ENCODE data around the gene MMP10.

DNA sequence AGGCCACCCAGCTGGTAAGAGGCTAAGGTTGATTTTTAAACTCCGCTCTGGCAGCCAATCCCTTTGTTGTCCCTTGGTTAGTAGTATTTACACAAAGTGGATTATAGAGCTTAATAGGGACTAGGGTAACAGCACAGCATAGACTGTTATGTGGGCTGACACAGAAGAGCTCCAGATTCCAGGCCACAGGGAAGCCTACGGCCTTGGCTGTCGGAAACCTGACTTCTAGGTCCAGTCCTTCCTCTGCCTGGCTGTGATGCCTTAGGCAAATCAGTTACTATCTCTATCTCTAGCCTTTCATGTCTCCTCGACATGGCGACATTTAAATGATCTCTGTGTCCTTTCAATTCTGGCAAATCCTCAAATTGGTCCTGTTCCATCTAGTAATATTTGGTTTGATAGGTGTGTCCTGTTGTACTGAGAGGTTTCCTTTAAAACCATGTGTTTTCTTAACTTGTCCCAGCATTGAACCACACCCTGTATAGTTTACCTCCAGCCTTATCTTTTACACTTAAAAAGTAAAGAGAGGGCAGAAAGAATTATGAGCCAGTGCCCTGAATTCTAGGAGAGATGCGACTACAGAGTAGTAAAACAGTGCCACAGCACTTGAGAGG lies 13.4 kb upstream of the MMP10 start:
- TF ChIP-seq, protein P1, sequence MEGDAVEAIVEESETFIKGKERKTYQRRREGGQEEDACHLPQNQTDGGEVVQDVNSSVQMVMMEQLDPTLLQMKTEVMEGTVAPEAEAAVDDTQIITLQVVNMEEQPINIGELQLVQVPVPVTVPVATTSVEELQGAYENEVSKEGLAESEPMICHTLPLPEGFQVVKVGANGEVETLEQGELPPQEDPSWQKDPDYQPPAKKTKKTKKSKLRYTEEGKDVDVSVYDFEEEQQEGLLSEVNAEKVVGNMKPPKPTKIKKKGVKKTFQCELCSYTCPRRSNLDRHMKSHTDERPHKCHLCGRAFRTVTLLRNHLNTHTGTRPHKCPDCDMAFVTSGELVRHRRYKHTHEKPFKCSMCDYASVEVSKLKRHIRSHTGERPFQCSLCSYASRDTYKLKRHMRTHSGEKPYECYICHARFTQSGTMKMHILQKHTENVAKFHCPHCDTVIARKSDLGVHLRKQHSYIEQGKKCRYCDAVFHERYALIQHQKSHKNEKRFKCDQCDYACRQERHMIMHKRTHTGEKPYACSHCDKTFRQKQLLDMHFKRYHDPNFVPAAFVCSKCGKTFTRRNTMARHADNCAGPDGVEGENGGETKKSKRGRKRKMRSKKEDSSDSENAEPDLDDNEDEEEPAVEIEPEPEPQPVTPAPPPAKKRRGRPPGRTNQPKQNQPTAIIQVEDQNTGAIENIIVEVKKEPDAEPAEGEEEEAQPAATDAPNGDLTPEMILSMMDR (conservative IDR thresholded peaks at IDR 0.05; ENCODE audit: low read length) = no peak
- TF ChIP-seq EZH2phosphoT487 (IDR thresholded peaks at IDR 0.05; ENCODE audit: borderline replicate concordance, low read depth, low read length) = no peak

Measured in OCI-LY7 (cell line).